HepG2 (cell line): Measurements from ENCODE around the gene GCN1. TPM values are rescaled to one million over a fixed set of nuclear protein-coding genes. Genes with fewer than 3 reads are reported as not detected.

Experiments
- AGO2 ChIP-seq: fragments of 200-400 bp; formaldehyde crosslinking; optimal IDR thresholded peaks from 2 replicates; pipeline ENCODE3; 2017; ENCODE audit warnings: mild to moderate bottlenecking, low read depth, low read length, moderate library complexity
- GABPB1 ChIP-seq: IDR thresholded peaks from 2 replicates; pipeline ENCODE4 v1.6.1; 2016; ENCODE audit warnings: mild to moderate bottlenecking, missing genetic modification reagents, moderate library complexity, missing compliant biosample characterization
- GATAD2A ChIP-seq: IDR thresholded peaks from 2 replicates; pipeline ENCODE4 v1.6.1; 2016
- KDM6A ChIP-seq: IDR thresholded peaks from 2 replicates; pipeline ENCODE4 v1.6.1; 2016; ENCODE audit warnings: low read depth
- MEIS2 ChIP-seq: sonication (generic); formaldehyde crosslinking; IDR thresholded peaks from 2 replicates; pipeline ENCODE4 v1.9.0; 2021; ENCODE audit warnings: mild to moderate bottlenecking, missing genetic modification reagents
- MLLT10 ChIP-seq: sonication (generic); formaldehyde crosslinking; IDR thresholded peaks from 2 replicates; pipeline ENCODE4 v1.4.0; 2020; ENCODE audit warnings: missing genetic modification reagents
- MYC ChIP-seq: sonication (generic); formaldehyde crosslinking; IDR thresholded peaks from 2 replicates; pipeline ENCODE4 v1.9.0; 2021; ENCODE audit warnings: missing genetic modification reagents, borderline replicate concordance
- PATZ1 ChIP-seq: sonication (generic); formaldehyde crosslinking; IDR thresholded peaks from 2 replicates; pipeline ENCODE4 v1.4.0; 2020; ENCODE audit warnings: missing genetic modification reagents
- SPEN ChIP-seq: sonication (generic); formaldehyde crosslinking; IDR thresholded peaks from 2 replicates; pipeline ENCODE4 v1.5.1; 2020; ENCODE audit warnings: low read depth, mild to moderate bottlenecking, missing genetic modification reagents
- ZFX ChIP-seq: sonication (generic); formaldehyde crosslinking; IDR thresholded peaks from 2 replicates; pipeline ENCODE4 v1.4.0; 2020; ENCODE audit warnings: mild to moderate bottlenecking, low read depth, missing genetic modification reagents, moderate library complexity
- ZNF281 ChIP-seq: sonication (generic); formaldehyde crosslinking; IDR thresholded peaks from 2 replicates; pipeline ENCODE4 v1.4.0; 2020; ENCODE audit warnings: missing genetic modification reagents, borderline replicate concordance
- ZNF644 ChIP-seq: IDR thresholded peaks from 2 replicates; pipeline ENCODE4 v1.6.1; 2016; ENCODE audit warnings: low read depth
- ZNF687 ChIP-seq: sonication (generic); formaldehyde crosslinking; IDR thresholded peaks from 2 replicates; pipeline ENCODE4 v1.5.1; 2020; ENCODE audit warnings: mild to moderate bottlenecking, missing genetic modification reagents, moderate library complexity
- ZNF770 ChIP-seq: sonication (generic); formaldehyde crosslinking; IDR thresholded peaks from 2 replicates; pipeline ENCODE4 v1.5.0; 2020; ENCODE audit warnings: mild to moderate bottlenecking, missing genetic modification reagents
- ZXDC ChIP-seq: sonication (generic); formaldehyde crosslinking; IDR thresholded peaks from 2 replicates; pipeline ENCODE4 v1.5.0; 2020; ENCODE audit warnings: mild to moderate bottlenecking, missing genetic modification reagents
- polyA plus RNA-seq, 8 experiments: library from polyadenylated mRNA; depleted of rRNA in 3 of 8; stranded (reverse) in 7 of 8; unstranded in 1 of 8; fragments of >200 nt; fragmentation: Illumina TruSeq in 4 of 8; extraction: Trizol in 4 of 8; gene quantifications; 2 replicates each; pipeline versions ENCODE4 v1.2.1 to v1.2.3, GENCODE V29; 2011 to 2016; ENCODE audit warnings: low read depth in 4 of 8, missing spikeins in 1 of 8, mixed read lengths in 1 of 8; ENCODE audit not compliant: insufficient read depth in 1 of 8
- total RNA-seq, 5 experiments: library from RNA; depleted of rRNA; stranded (reverse); fragments of >200 nt; fragmentation: Illumina TruSeq; extraction: Trizol; gene quantifications; 2 replicates each; pipeline ENCODE4 v1.2.3, GENCODE V29; 2016; ENCODE audit warnings: low read depth in 1 of 5

GCN1 gene
- total and polyA plus RNA-seq, 2 of the 13 experiments (the other 11 are each of a cell fraction or from before 2014, with no cell fraction given), result 58.2 to 83.0 TPM

GRCh38 chr12:120220838-120221575 is 26.5 kb upstream of the GCN1 start (continued):
- no peak for TF ChIP-seq ZXDC
- TF ChIP-seq MYC (CRISPR knock-in tag), result peak; percentile 58
- TF ChIP-seq AGO2, result peak; percentile 26
- TF ChIP-seq MEIS2, result no peak
- peak; percentile 82; the same call in 1 of the 2 replicates for TF ChIP-seq ZNF281 (CRISPR knock-in tag)
- no peak for TF ChIP-seq ZNF644
- TF ChIP-seq KDM6A, result no peak
- TF ChIP-seq GATAD2A, result no peak
- TF ChIP-seq ZNF687, result peak; percentile 58
- TF ChIP-seq ZFX (CRISPR knock-in tag), result no peak
- no peak for TF ChIP-seq SPEN (CRISPR knock-in tag)
- TF ChIP-seq GABPB1, result 0 out of 2 replicates have a peak, but pooled peaks have one; percentile 4
- TF ChIP-seq PATZ1 (CRISPR knock-in tag), result peak; percentile 23; the same call in 1 of the 2 replicates
- TF ChIP-seq MLLT10, result no peak
- peak; percentile 12; the same call in 1 of the 2 replicates for TF ChIP-seq ZNF770 (CRISPR knock-in tag)
